KG1 (cell line): ENCODE measurements around the gene HSD3B7.
"Not testable (repeated sequence)": the region's sequence is repeated elsewhere in the genome, so short reads cannot be mapped to it uniquely, and the experiment has no call there.

Experiments
- DNase-seq: peaks from one replicate; lab custom pipeline; 2025; lab: John Stamatoyannopoulos, UW

The HSD3B7 gene

GRCh38 chr16:31001507-31002249 is 16.7 kb downstream of the HSD3B7 start:
- no peak for DNase-seq

- no peak for DNase-seq
These were observed 17.3 kb downstream of the HSD3B7 start for GRCh38 chr16:31002250-31002700.

- DNase-seq = no peak
These were observed 17.9 kb downstream of the HSD3B7 start for GRCh38 chr16:31002862-31003341.

- no peak for DNase-seq
These were observed 18.7 kb downstream of the HSD3B7 start for GRCh38 chr16:31003744-31004143.

DNA sequence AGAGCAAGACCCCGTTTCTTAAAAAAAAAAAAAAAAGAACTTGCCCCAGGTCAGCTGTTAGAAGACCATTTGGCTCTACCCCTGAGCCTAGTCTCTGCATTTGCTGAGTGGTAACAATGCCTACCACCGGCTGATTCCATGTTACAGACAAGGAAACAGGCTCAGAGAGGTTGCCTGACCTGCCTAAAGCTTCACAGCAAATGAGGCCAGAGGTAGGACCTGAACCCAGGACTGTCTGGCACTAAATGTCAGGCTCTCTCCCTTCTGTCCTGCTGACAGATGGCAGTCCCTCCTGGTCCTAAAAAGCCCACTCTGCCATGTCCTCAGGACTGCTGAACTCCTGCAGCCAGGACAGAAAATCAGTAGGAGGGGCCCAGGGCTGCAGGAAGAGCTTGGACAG is 19.7 kb downstream of the HSD3B7 start:
- DNase-seq = no peak

GRCh38 chr16:31005350-31006085 is 20.5 kb downstream of the HSD3B7 start:
- DNase-seq = no peak

GRCh38 chr16:31006086-31006385 is 21.0 kb downstream of the HSD3B7 start:
- DNase-seq = no peak

GRCh38 chr16:31006589-31006988 is 21.6 kb downstream of the HSD3B7 start:
- DNase-seq = no peak

- DNase-seq = no peak
These were observed 22.7 kb downstream of the HSD3B7 start for GRCh38 chr16:31007684-31008083.

- DNase-seq = no peak
These were observed 23.1 kb downstream of the HSD3B7 start for GRCh38 chr16:31008149-31008548.

DNA sequence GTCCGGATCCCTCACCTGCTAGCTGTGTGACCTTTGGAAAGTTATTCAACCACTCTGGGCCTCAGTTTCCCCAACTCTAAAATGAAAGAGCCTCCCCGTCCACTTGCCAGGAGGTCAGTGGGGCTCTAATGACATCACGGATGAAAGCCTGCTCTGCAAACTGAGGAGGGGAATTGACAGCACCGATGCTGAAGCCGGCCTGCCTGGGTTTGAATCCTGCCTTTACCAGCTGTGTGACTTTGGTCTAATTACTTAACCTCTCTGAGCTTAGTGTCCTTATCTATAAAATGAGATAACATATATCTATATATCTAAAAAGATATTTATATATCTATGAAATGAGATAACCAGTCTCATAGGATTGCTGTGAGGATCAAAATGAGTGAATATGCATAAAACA is 23.5 kb downstream of the HSD3B7 start:
- DNase-seq = no peak

GRCh38 chr16:31009120-31009519 is 24.1 kb downstream of the HSD3B7 start:
- no peak for DNase-seq

GRCh38 chr16:31009894-31010584 is 25.0 kb downstream of the HSD3B7 start:
- no peak for DNase-seq

DNA sequence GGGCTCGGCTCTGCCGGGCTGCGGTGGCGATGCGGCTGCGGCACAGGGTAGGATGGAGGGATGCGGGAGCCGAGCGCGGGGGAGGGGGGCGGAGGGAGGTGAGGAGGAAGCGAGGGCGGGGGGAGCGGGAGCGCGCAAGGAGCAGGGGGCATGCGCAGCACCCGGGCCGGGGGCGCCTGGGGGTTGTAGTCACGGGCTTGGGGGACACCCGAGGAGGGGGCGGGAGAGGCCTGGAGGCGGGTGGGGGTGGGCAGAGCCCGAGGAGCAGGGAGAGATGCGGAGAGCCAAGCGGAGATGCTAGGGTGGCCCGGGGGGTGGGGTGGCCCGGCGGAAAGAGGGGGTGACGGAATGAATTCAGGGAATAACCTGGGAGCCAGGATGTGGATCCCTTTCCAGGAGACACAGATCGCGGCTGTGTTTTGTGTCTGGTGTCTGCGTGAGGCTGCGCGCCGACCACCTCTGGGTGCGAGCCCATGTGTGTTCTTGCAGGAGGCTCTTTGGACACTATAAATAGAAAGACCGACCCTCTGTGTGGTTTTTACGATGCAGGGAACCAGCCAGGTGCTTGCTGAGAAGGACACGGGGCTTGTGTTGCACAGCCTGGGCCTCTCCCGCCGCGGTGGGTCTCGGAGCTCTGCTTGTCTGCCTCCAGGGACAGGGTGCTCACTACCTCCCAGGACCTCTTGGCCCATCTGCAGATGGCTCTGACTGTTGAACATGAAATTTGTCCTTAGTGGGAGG is 25.7 kb downstream of the HSD3B7 start, which contains the start of gene STX1B:
Gene STX1B (minus strand): TSS at position 54 of the 741 bp plus-strand sequence. CDS start 242 bp downstream, outside the sequence.
- DNase-seq = no peak

- not testable (repeated sequence) for DNase-seq
These were observed 26.8 kb downstream of the HSD3B7 start for GRCh38 chr16:31011815-31012214.

- DNase-seq = not testable (repeated sequence)
These were observed 28.3 kb downstream of the HSD3B7 start for GRCh38 chr16:31013292-31013691.

- DNase-seq = no peak
These were observed 31.0 kb downstream of the HSD3B7 start for GRCh38 chr16:31016018-31016417.

GRCh38 chr16:31017756-31018155 is 32.7 kb downstream of the HSD3B7 start:
- DNase-seq = not testable (repeated sequence)

GRCh38 chr16:31020536-31020935 is 35.5 kb downstream of the HSD3B7 start:
- DNase-seq = no peak

DNA sequence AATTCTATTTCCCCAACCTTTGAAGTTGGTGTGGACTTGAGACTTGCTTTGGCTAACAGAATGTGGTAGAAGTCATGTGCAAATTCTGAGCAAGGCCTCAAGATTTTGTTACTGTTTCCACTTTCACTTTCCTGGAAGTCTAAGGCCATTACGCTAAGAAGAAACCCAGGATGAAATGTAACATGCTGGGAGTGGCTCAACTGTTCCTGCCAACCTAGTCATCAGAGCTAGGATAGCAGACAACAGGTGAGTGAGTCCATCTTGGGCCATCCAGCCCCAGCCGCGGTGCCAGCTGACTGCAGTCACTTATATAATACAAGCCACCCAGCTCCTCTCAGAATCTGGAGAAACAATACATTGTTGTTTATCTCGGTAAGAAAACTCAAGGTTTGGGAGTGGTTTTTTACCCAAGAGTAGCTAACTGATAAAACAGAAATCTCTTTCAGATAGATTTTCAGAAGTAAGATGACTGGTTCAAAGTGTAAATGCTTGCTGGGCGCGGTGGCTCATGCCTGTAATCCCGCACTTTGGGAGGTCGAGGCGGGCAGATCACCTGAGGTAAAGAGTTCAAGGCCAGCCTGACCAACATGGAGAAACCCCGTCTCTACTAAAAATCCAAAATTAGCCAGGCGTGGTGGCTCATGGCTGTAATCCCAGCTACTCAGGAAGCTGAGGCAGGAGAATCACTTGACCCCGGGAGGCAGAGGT is 37.7 kb downstream of the HSD3B7 start:
- DNase-seq = no peak

- DNase-seq = no peak
These were observed 38.2 kb downstream of the HSD3B7 start for GRCh38 chr16:31023252-31023602.
